Spleen (tissue), 11 donors: ENCODE results near the gene SAT2. TPM values are rescaled to one million over a fixed set of nuclear protein-coding genes. Genes with fewer than 3 reads are reported as not detected.

Experiments used
- DNase-seq: peaks from one replicate; pipeline ENCODE4 v3.0.0-alpha.2; 2020
- H3K27ac ChIP-seq, 8 donors: fragments of 200-600 bp; sonication (generic) in 7 of 8; 1 replicate in 4 of 8; 2 replicates in 4 of 8; pipeline versions ENCODE4 v1.5.0 to v1.8.0; 2016 to 2021; ENCODE audit warnings: inconsistent platforms in 4 of 8, mild to moderate bottlenecking in 4 of 8, moderate library complexity in 1 of 8
- H3K27me3 ChIP-seq, 7 donors: fragments of 200-600 bp; sonication (generic) in 6 of 7; replicated peaks in 1 of 7; 1 replicate in 4 of 7; 2 replicates in 3 of 7; pipeline versions ENCODE4 v1.5.0 to v1.8.0; 2016 to 2021; ENCODE audit warnings: inconsistent platforms in 3 of 7, mild to moderate bottlenecking in 1 of 7
- H3K36me3 ChIP-seq, 6 donors: fragments of 200-600 bp; sonication (generic) in 5 of 6; 1 replicate in 4 of 6; 2 replicates in 2 of 6; pipeline versions ENCODE4 v1.5.0 to v1.8.0; 2016 to 2021; ENCODE audit warnings: inconsistent platforms in 2 of 6
- H3K4me1 ChIP-seq, 6 donors: fragments of 200-600 bp; sonication (generic) in 5 of 6; 1 replicate in 3 of 6; 2 replicates in 3 of 6; pipeline versions ENCODE4 v1.5.0 to v1.8.0; 2016 to 2021; ENCODE audit warnings: inconsistent platforms in 3 of 6
- H3K4me3 ChIP-seq, 8 donors: fragments of 200-600 bp; sonication (generic) in 7 of 8; 1 replicate in 4 of 8; 2 replicates in 4 of 8; pipeline versions ENCODE4 v1.5.0 to v1.8.0; 2016 to 2021; ENCODE audit warnings: inconsistent platforms in 4 of 8, mild to moderate bottlenecking in 4 of 8, moderate library complexity in 2 of 8
- H3K9me3 ChIP-seq, 8 donors: fragments of 200-600 bp; sonication (generic) in 7 of 8; 1 replicate in 4 of 8; 2 replicates in 4 of 8; pipeline versions ENCODE4 v1.5.0 to v1.8.0; 2016 to 2021; ENCODE audit warnings: inconsistent platforms in 4 of 8
- POLR2A ChIP-seq, 3 donors: fragments of 450-650 bp; IDR thresholded peaks; one replicate each; pipeline ENCODE4 v1.5.1; 2017; ENCODE audit warnings: antibody characterized with exemption in 3 of 3, mild to moderate bottlenecking in 1 of 3
- POLR2AphosphoS5 ChIP-seq, 3 donors: sonication (generic); formaldehyde crosslinking; IDR thresholded peaks; one replicate each; pipeline ENCODE4 v1.5.1; 2017; ENCODE audit warnings: antibody characterized with exemption in 3 of 3
- WGBS, 5 donors: extraction: QIAGEN DNeasy Blood & Tissue Kit in 3 of 5; methylation state at CpG; one replicate each; pipeline versions ENCODE4 v1.1.5 to v1.1.7; 2013 to 2018; 5-methylcytosine and 5-hydroxymethylcytosine counted together
- intact Hi-C: fragments of 100-400 bp; cut with DNase I; formaldehyde crosslinking; loops from one replicate; pipeline ENCODE4 v1.15.0; 2023; ENCODE audit warnings: low total_unique reads
- polyA plus RNA-seq, 3 donors: library from polyadenylated mRNA; stranded (reverse); fragments of 200-250 nt; gene quantifications; one replicate each; pipeline ENCODE4 v1.2.1, GENCODE V29; 2013
- total RNA-seq, 7 donors: library from RNA; depleted of rRNA in 3 of 7; stranded (reverse); fragments of >200 nt in 3 of 7; fragmentation: NEBNext Ultra II Directional in 4 of 7; extraction: Animal tissue kit (Norgen Biotek cat#: 25700) in 4 of 7; gene quantifications; one replicate each; pipeline versions ENCODE4 v1.1.0 to v1.2.1, GENCODE V29; 2016 to 2021
- TF ChIP-seq, protein P1 (sequence below), 11 experiments: fragments of 200-600 bp in 7 of 11; fragments of 450-650 bp in 4 of 11; sonication (generic) in 4 of 11; IDR thresholded peaks in 8 of 11; conservative IDR thresholded peaks in 3 of 11; 1 replicate in 7 of 11; 2 replicates in 4 of 11; pipeline versions ENCODE4 v1.4.0 to v1.8.0; 2016 to 2021; ENCODE audit warnings: antibody characterized with exemption in 11 of 11, inconsistent platforms in 4 of 11, mild to moderate bottlenecking in 1 of 11
- donor health status: healthy with polysubstance abuse.
- donor health status: DM: no; HTN: no; CAD: no; lungs with moderate emphysema.
- donor health status: DM: no; HTN: no; CAD: no.
- donor health status: Bipolar disorder and iron deficiency.
- donor health status: healthy.
- donor health status: DM: no; HTN: no; CAD: no.
- donor health status: DM: yes; HTN: yes; CAD: no.

Gene SAT2
- total and polyA plus RNA-seq, 10 donors: 65.1 to 229 (median 90.3) TPM

DNA sequence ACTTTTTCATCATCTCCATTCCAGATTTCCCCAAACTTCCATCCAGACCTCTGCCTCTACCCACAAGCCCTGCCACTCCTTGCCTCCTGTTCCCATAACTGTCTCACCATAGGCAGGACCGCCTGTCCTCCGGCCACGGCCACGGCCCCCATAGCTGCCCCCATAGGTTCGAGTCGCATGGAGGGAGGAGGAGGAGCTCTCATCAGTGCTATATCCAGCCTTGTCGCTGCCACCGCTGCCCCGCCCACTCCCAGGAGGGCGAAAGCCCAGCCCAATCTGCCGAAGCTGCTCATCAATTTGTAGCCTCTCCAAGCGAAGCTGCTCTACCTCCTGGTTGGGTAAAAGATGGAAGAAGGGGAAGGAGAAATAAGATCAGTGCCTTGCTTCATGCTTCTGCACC lies 34.3 kb downstream of the SAT2 start:
- peak in 2 of 3 donors; percentile 17 to 33 for TF ChIP-seq POLR2AphosphoS5 (IDR thresholded peaks at IDR 0.05)
- TF ChIP-seq, protein P1, sequence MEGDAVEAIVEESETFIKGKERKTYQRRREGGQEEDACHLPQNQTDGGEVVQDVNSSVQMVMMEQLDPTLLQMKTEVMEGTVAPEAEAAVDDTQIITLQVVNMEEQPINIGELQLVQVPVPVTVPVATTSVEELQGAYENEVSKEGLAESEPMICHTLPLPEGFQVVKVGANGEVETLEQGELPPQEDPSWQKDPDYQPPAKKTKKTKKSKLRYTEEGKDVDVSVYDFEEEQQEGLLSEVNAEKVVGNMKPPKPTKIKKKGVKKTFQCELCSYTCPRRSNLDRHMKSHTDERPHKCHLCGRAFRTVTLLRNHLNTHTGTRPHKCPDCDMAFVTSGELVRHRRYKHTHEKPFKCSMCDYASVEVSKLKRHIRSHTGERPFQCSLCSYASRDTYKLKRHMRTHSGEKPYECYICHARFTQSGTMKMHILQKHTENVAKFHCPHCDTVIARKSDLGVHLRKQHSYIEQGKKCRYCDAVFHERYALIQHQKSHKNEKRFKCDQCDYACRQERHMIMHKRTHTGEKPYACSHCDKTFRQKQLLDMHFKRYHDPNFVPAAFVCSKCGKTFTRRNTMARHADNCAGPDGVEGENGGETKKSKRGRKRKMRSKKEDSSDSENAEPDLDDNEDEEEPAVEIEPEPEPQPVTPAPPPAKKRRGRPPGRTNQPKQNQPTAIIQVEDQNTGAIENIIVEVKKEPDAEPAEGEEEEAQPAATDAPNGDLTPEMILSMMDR (IDR thresholded peaks at IDR 0.05 in 8 of 11, conservative IDR thresholded peaks at IDR 0.05 in 3 of 11): no peak
- no peaks in the 10 kb centered on the region for H3K27me3 ChIP-seq
- DNase-seq: no peak
- no peak overlapping the region for H3K4me3 ChIP-seq
- no peak overlapping the region for H3K27ac ChIP-seq
- peaks cover 5 to 98% (median 71%) of the 10 kb centered on the region in 6 donors for H3K36me3 ChIP-seq
- H3K9me3 ChIP-seq: no peaks in the 10 kb centered on the region
- peaks cover 7 to 20% (median 14%) of the 10 kb centered on the region in 6 donors for H3K4me1 ChIP-seq
- intact Hi-C loops: no loop called here
- WGBS, 5 donors: 88 to 92% (median 90%) methylated on average over 12 of the region's 12 CpGs

DNA sequence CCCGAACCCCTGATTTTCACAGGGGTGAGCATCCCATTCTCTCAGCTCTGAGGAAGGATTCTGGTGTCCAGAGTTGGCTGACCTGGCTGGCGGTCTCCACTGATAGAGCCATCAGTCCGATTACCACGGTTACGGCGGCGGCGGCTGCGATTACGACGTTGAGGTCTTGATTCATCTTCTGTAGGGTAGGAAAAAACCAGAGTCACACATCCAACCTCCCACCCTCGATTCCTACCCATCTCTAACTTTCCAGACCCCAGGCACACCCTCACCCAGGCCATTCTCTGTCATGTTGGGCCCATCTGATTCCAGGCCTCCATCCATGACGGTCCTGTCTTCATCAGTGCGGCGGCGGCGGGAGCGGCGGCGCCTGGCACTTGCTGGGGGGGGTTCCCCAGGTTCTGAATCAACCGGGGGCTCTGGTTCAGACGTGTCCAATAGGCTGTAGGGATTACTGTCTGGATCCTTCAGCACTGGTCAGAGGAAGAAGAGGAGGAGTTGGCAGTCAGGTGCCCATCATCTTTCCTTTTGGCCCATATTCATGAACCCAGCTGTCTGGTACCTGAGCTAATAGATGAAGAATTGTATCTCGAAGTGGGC lies 35.1 kb downstream of the SAT2 start:
- TF ChIP-seq, protein P1 (IDR thresholded peaks at IDR 0.05 in 8 of 11, conservative IDR thresholded peaks at IDR 0.05 in 3 of 11): no peak
- TF ChIP-seq POLR2AphosphoS5 (IDR thresholded peaks at IDR 0.05): peak in 1 of 3 donors; percentile 55
- TF ChIP-seq POLR2A (IDR thresholded peaks at IDR 0.05): no peak
- 92 to 97% (median 95%) methylated on average over 20 to 23 of the region's 23 CpGs for WGBS, 5 donors

GRCh38 chr17:7591596-7591995 lies 36.0 kb downstream of the SAT2 start:
- WGBS, 5 donors: 80 to 98% (median 95%) methylated on average over 5 of the region's 5 CpGs
- H3K4me3 ChIP-seq: no peak overlapping the region

More for the DNA sequence above, 35.1 kb downstream of the SAT2 start:
- Histone ChIP-seq H3K27ac (no peak overlapping the region), H3K36me3 (peaks cover 5 to 100% (median 71%) of the 10 kb centered on the region in 6 donors), H3K4me1 (peaks cover 7 to 26% (median 16%) of the 10 kb centered on the region in 6 donors), H3K4me3 (no peak overlapping the region), H3K9me3 (no peaks in the 10 kb centered on the region), H3K27me3 (no peaks in the 10 kb centered on the region)
- intact Hi-C loops: no loop called here
- no peak for DNase-seq

GRCh38 chr17:7590743-7591142 lies 36.9 kb downstream of the SAT2 start:
- TF ChIP-seq, protein P1 (IDR thresholded peaks at IDR 0.05 in 8 of 11, conservative IDR thresholded peaks at IDR 0.05 in 3 of 11): no peak
- peak in 1 of 3 donors; percentile 23 for TF ChIP-seq POLR2AphosphoS5 (IDR thresholded peaks at IDR 0.05)
- WGBS, 5 donors: 83 to 98% (median 88%) methylated on average over 3 to 4 of the region's 4 CpGs
- Histone ChIP-seq H3K9me3 (no peaks in the 10 kb centered on the region), H3K4me1 (peaks cover 7 to 39% (median 19%) of the 10 kb centered on the region in 6 donors), H3K36me3 (peaks cover 5 to 100% (median 61%) of the 10 kb centered on the region in 6 donors), H3K27me3 (no peaks in the 10 kb centered on the region), H3K4me3 (no peak overlapping the region), H3K27ac (no peak overlapping the region)
- no peak for DNase-seq
- intact Hi-C loops: no loop called here

More at GRCh38 chr17:7591596-7591995, 36.0 kb downstream of the SAT2 start:
- intact Hi-C loops: no loop called here
- Histone ChIP-seq H3K27me3 (no peaks in the 10 kb centered on the region), H3K36me3 (peaks cover 5 to 100% (median 68%) of the 10 kb centered on the region in 6 donors), H3K9me3 (no peaks in the 10 kb centered on the region), H3K4me1 (peaks cover 7 to 33% (median 16%) of the 10 kb centered on the region in 6 donors), H3K27ac (no peak overlapping the region)
- DNase-seq: no peak
- no peak for TF ChIP-seq POLR2A (IDR thresholded peaks at IDR 0.05)
- peak in 1 of 3 donors; percentile 23 for TF ChIP-seq POLR2AphosphoS5 (IDR thresholded peaks at IDR 0.05)
